Measurements from ENCODE around the gene PLEKHG4. TPM values are rescaled to one million over a fixed set of nuclear protein-coding genes. Genes with fewer than 3 reads are reported as not detected.

PLEKHG4 gene
- total RNA-seq, 4 donors from 2014 or later: 6.8 to 45.3 (median 17.1) TPM

DNA sequence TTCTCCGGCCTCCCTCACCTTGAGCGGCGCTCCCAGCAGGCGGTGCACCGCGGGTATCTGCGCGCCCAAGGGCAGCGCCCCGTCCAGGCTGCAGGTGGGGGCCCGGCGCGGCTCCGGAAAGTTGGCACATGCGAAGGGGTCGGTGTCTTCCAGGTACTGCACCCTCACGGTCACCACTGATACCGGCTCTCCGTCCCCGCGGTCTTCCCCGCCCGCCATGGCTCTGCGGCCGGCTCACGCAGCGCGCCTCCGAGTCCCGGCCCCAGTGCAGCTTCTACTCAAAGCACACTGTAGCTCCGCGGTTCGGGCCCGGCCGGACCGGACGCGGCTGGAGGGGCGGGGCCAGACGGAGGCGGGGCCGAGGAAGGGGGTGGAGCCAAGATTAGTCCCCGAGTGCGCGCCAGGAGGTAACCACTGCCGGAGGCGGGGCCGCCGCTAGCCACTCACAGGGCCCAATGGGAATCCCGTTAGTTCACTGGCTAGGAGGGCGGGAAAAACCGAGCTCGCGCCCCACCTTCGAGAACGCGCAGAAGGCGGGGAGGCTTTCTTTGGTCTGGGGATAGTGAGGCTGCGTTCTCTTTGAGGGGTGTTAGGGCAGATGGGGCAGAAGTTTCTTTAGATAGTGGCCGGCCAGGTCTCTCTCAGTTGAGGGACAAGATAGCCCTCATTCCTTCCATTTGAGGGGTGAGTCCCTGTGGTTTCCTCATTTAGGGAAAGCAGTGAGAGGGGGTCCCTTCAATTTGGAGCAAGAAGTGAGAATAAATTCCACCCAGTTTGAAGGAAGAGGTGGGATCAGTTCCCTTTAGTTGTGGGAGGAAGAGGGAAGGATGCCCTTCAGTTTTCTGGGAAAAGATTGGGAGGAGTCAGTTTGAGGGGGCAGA is 31.9 kb upstream of the PLEKHG4 start, which contains the start of gene FHOD1:
TSS of gene FHOD1 (minus strand) at position 290 of the 881 bp plus-strand sequence. CDS start at position 219, 71 bp downstream.
- peak; percentile 76 to 84 for TF ChIP-seq POLR2A (IDR thresholded peaks at IDR 0.05)
- TF ChIP-seq, protein P1, sequence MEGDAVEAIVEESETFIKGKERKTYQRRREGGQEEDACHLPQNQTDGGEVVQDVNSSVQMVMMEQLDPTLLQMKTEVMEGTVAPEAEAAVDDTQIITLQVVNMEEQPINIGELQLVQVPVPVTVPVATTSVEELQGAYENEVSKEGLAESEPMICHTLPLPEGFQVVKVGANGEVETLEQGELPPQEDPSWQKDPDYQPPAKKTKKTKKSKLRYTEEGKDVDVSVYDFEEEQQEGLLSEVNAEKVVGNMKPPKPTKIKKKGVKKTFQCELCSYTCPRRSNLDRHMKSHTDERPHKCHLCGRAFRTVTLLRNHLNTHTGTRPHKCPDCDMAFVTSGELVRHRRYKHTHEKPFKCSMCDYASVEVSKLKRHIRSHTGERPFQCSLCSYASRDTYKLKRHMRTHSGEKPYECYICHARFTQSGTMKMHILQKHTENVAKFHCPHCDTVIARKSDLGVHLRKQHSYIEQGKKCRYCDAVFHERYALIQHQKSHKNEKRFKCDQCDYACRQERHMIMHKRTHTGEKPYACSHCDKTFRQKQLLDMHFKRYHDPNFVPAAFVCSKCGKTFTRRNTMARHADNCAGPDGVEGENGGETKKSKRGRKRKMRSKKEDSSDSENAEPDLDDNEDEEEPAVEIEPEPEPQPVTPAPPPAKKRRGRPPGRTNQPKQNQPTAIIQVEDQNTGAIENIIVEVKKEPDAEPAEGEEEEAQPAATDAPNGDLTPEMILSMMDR (IDR thresholded peaks at IDR 0.05): no peak
- H3K27me3 ChIP-seq: peaks cover 0 to 3% of the 10 kb centered on the region in 2 donors
- DNase-seq: peak; percentile 98 to 99
- intact Hi-C loops (cut with DNase I; ENCODE audit: low total_unique reads): no loop called here
- no peaks in the 10 kb centered on the region for H3K36me3 ChIP-seq
- peak within 1 kb of the TSS; percentile 62 to 66 for H3K4me3 ChIP-seq
- H3K9me3 ChIP-seq: no peaks in the 10 kb centered on the region
- H3K4me1 ChIP-seq: peaks cover 0 to 15% of the 10 kb centered on the region in 2 donors
- H3K27ac ChIP-seq: peak within 1 kb of the TSS; percentile 80 to 81

DNA sequence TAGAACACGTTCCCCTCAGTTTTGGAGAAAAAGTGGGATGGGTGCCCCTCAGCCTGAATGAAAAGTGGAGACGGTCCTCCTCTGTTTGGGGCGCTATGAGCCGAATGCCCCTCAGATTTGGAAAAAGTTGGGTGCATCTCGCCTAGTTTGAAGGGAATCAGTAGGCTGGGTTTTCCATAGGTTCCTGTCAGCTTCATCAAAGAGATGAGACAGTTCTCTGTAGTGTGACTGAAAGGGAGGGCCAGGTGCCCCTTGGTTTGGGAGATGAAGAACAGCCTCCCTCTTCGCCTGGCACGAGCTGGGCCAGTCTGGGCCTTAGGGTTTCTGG is 31.3 kb upstream of the PLEKHG4 start:
- no peak for DNase-seq
- TF ChIP-seq POLR2A (IDR thresholded peaks at IDR 0.05): no peak
- TF ChIP-seq, protein P1 (IDR thresholded peaks at IDR 0.05): no peak
- peaks cover 0 to 15% of the 10 kb centered on the region in 2 donors for H3K4me1 ChIP-seq
- H3K4me3 ChIP-seq: peak overlapping the region; percentile 17 to 42
- H3K27me3 ChIP-seq: peaks cover 0 to 3% of the 10 kb centered on the region in 2 donors
- intact Hi-C loops (cut with DNase I; ENCODE audit: low total_unique reads): no loop called here
- H3K9me3 ChIP-seq: no peaks in the 10 kb centered on the region
- H3K36me3 ChIP-seq: no peaks in the 10 kb centered on the region
- peak overlapping the region in 1 of 2 donors; percentile 27 for H3K27ac ChIP-seq

DNA sequence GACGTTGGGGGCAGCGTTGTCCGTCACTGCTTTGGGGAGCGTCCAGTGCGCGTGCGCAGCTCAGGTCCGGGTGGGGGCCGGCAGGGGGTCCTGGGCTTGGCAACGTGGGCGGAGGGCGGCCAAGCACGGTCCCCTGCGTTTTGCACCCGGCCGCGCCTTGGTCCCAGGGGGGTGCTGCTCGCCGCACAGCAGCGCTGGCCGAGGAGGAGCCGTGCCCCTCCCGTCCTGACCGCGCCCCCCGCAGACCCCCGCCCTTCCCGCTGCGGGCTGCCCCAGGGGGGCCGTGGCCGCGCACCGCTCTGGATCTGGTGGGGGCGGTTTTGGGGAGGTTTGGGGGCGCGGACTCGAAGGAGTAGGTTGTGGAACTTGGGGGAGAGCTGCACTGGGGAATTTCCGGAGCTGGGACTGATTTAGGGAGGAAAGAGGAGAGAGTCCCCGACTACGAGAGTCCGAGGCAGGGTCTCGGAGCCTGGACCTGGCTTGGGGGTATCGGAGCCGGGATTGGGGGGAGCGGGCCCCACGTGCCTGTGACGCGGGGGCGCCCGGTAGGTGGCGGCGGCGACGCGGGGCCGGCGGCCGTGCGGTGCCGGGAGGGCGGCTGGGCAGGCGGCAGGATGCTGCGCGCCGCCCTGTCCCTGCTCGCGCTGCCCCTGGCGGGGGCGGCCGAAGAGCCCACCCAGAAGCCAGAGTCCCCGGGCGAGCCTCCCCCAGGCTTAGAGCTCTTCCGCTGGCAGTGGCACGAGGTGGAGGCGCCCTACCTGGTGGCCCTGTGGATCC is 30.7 kb upstream of the PLEKHG4 start, which contains the start of gene SLC9A5:
TSS of gene SLC9A5 (plus strand) at position 579 of the 777 bp plus-strand sequence. CDS start at position 615, 36 bp downstream.
- peaks cover 0 to 3% of the 10 kb centered on the region in 2 donors for H3K27me3 ChIP-seq
- intact Hi-C loops (cut with DNase I; ENCODE audit: low total_unique reads): no loop called here
- peak in 1 of 2 donors; percentile 43 for DNase-seq
- H3K36me3 ChIP-seq: no peaks in the 10 kb centered on the region
- H3K27ac ChIP-seq: peak within 1 kb of the TSS in 1 of 2 donors; percentile 27
- H3K4me3 ChIP-seq: peak within 1 kb of the TSS; percentile 42 to 66
- TF ChIP-seq POLR2A (IDR thresholded peaks at IDR 0.05): no peak
- TF ChIP-seq, protein P1 (IDR thresholded peaks at IDR 0.05): peak in 3 of 4 experiments; percentile 18 to 27 (median 23)
- peaks cover 0 to 15% of the 10 kb centered on the region in 2 donors for H3K4me1 ChIP-seq
- no peaks in the 10 kb centered on the region for H3K9me3 ChIP-seq

DNA sequence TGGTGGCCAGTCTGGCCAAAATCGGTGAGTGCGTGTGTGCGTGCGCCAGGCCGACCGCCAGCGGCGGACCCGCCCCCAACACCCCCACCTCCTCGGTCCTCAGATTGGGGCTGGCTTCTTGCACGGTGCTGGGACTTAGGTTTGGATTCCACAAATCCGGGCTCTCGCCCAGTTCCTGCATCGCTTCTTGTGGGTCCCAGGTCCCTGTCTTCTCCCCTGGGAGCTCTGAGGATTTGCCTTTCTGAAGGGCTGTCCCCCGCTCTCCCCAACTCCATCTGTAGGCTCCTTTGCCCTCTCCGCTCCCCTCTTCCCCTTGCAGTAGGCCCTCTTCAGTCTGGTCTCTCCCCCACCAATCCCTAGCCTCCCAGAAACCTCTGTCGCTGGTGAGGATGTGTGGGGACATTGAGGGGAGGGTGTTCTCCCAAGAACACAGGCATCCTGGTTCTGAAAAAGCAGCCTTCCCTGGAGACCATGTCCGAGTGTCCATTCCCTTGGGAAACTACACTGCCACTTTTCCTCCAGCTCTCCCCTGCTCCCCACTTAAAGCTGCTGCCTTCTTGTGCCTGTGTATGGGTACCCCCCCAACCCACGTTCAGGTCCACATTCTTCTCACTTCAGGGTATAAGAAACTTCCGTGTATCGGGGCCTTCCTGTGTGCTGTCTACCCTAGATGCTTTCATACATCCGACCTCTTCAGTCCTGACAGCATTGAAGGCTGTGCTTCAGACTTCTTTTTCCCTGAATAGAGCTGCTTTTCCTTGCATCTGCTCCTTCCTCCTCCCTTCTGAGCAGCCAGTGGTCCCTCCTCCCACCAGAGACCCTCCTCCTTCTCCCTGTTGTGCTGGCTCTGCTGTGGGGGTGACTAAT is 29.9 kb upstream of the PLEKHG4 start:
- Histone ChIP-seq H3K4me1 (peaks cover 0 to 15% of the 10 kb centered on the region in 2 donors), H3K9me3 (no peaks in the 10 kb centered on the region), H3K27ac (no peak overlapping the region), H3K4me3 (peak overlapping the region; percentile 17 to 42), H3K27me3 (peaks cover 0 to 3% of the 10 kb centered on the region in 2 donors), H3K36me3 (no peaks in the 10 kb centered on the region)
- no peak for DNase-seq
- intact Hi-C loops (cut with DNase I; ENCODE audit: low total_unique reads): no loop called here
- no peak for TF ChIP-seq POLR2A (IDR thresholded peaks at IDR 0.05)
- TF ChIP-seq, protein P1 (IDR thresholded peaks at IDR 0.05): no peak

Data from uterus (tissue), 4 donors.